ENCODE measurements around the gene NDUFB2.
"Not testable (repeated sequence)": the region's sequence is repeated elsewhere in the genome, so short reads cannot be mapped to it uniquely, and the experiment has no call there.

The NDUFB2 gene

GRCh38 chr7:140694592-140694991 is 1.9 kb upstream of the NDUFB2 start:
- FAIRE-seq: no peak

- FAIRE-seq: no peak
These were observed 1.1 kb upstream of the NDUFB2 start for GRCh38 chr7:140695381-140695780.

- no peak for FAIRE-seq
These were observed 356 bp upstream of the NDUFB2 start for GRCh38 chr7:140696024-140696679.

GRCh38 chr7:140697447-140698143 is 1.1 kb downstream of the NDUFB2 start:
- FAIRE-seq: no peak

- no peak for FAIRE-seq
These were observed 2.0 kb downstream of the NDUFB2 start for GRCh38 chr7:140698477-140698876.

- FAIRE-seq: no peak
These were observed 6.3 kb downstream of the NDUFB2 start for GRCh38 chr7:140702774-140703173.

- no peak for FAIRE-seq
These were observed 7.7 kb downstream of the NDUFB2 start for GRCh38 chr7:140704205-140704604.

GRCh38 chr7:140707132-140707531 is 10.6 kb downstream of the NDUFB2 start:
- FAIRE-seq: peak; percentile 90

GRCh38 chr7:140708764-140709163 is 12.3 kb downstream of the NDUFB2 start:
- FAIRE-seq: not testable (repeated sequence)

- FAIRE-seq: not testable (repeated sequence)
These were observed 15.9 kb downstream of the NDUFB2 start for GRCh38 chr7:140712392-140712791.

GRCh38 chr7:140714331-140715040 is 18.0 kb downstream of the NDUFB2 start:
- FAIRE-seq: no peak

- FAIRE-seq: no peak
These were observed 23.2 kb downstream of the NDUFB2 start for GRCh38 chr7:140719721-140720120.

- FAIRE-seq: no peak
These were observed 25.7 kb downstream of the NDUFB2 start for GRCh38 chr7:140722254-140722653.

GRCh38 chr7:140723006-140723405 is 26.5 kb downstream of the NDUFB2 start:
- no peak for FAIRE-seq

- no peak for FAIRE-seq
These were observed 27.1 kb downstream of the NDUFB2 start for GRCh38 chr7:140723574-140723973.

GRCh38 chr7:140724706-140725105 is 28.2 kb downstream of the NDUFB2 start:
- peak; percentile 38 for FAIRE-seq

GRCh38 chr7:140726281-140726680 is 29.8 kb downstream of the NDUFB2 start:
- no peak for FAIRE-seq

- FAIRE-seq: no peak
These were observed 35.9 kb downstream of the NDUFB2 start for GRCh38 chr7:140732416-140732815.

- FAIRE-seq: no peak
These were observed 37.6 kb downstream of the NDUFB2 start for GRCh38 chr7:140734096-140734495.

- no peak for FAIRE-seq
These were observed 38.2 kb downstream of the NDUFB2 start for GRCh38 chr7:140734729-140735128.

- peak; percentile 76 for FAIRE-seq
These were observed 41.8 kb downstream of the NDUFB2 start for GRCh38 chr7:140738280-140738679.

GRCh38 chr7:140743255-140743654 is 46.7 kb downstream of the NDUFB2 start:
- not testable (repeated sequence) for FAIRE-seq

GRCh38 chr7:140744005-140744404 is 47.5 kb downstream of the NDUFB2 start:
- no peak for FAIRE-seq
